AG04449 (cell line): ENCODE measurements around the gene LPCAT3.

ENCODE experiments used
- CTCF ChIA-PET: fragments of 350-600 bp; formaldehyde crosslinking; extraction: SDS; loops from one replicate; lab custom pipeline; 2021; ENCODE audit warnings: antibody characterized with exemption; lab: Yijun Ruan, JAX
- POLR2A ChIA-PET: fragments of 400-600, 350-600 bp; formaldehyde crosslinking; extraction: SDS; loops from one replicate; lab custom pipeline; 2020; ENCODE audit warnings: antibody characterized with exemption, inconsistent platforms; lab: Yijun Ruan, JAX
- DNase-seq: peaks from one replicate; pipeline ENCODE4 v3.0.0-alpha.2; 2010; ENCODE audit warnings: low read depth, low spot score
- H3K4me3 ChIP-seq: 2 replicates; pipeline ENCODE4 v1.5.1; 2011; ENCODE audit warnings: low read depth, mild to moderate bottlenecking, control low read depth, low read length
- TF ChIP-seq, protein P1 (sequence below): IDR thresholded peaks from one replicate; pipeline ENCODE4 v1.5.1; 2011; ENCODE audit warnings: mild to moderate bottlenecking, moderate library complexity, low read length, control low read depth, inconsistent platforms; ENCODE audit not compliant: insufficient read depth; ENCODE audit errors: missing control alignments

Gene LPCAT3, protein sequence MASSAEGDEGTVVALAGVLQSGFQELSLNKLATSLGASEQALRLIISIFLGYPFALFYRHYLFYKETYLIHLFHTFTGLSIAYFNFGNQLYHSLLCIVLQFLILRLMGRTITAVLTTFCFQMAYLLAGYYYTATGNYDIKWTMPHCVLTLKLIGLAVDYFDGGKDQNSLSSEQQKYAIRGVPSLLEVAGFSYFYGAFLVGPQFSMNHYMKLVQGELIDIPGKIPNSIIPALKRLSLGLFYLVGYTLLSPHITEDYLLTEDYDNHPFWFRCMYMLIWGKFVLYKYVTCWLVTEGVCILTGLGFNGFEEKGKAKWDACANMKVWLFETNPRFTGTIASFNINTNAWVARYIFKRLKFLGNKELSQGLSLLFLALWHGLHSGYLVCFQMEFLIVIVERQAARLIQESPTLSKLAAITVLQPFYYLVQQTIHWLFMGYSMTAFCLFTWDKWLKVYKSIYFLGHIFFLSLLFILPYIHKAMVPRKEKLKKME

DNA sequence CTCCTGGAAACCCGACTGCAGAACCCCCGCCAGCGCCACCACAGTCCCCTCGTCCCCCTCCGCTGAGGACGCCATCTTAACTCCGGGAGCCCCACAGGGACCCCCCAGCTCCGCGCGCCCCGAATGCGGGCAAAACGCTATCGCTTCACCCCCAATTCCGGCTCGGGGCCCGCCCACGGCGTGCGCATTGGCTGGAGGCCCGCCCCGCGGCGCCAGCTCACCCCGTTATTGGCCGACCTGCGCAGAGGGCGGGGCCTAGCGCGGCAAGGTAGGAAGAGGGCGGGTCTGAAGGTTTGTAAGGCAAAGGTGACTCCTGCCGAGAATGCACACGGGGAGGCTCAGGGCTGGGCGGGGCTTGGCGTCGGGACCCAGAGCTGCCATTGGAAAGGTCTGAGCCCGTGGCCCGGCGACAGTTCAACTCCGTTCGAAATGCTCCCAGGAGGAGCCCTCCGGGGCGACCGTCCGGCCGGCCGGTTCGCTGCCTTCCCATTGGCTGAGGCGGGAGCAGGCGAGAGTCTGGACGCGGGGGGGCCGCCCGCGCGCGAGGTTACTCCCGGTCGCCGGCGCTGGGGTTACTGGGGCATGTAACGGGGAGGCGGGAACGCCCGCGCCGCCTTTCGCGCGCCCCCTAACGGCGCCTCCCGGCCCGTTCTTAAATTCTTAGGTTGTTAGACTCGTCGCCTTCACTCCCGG is at the start of gene LPCAT3:
Gene LPCAT3, minus strand, starts transcription at position 127 of the 693 bp plus-strand sequence. Its CDS starts 52 bp downstream, at position 75.
- peak within 1 kb of the TSS; percentile 89 for H3K4me3 ChIP-seq
- TF ChIP-seq, protein P1, sequence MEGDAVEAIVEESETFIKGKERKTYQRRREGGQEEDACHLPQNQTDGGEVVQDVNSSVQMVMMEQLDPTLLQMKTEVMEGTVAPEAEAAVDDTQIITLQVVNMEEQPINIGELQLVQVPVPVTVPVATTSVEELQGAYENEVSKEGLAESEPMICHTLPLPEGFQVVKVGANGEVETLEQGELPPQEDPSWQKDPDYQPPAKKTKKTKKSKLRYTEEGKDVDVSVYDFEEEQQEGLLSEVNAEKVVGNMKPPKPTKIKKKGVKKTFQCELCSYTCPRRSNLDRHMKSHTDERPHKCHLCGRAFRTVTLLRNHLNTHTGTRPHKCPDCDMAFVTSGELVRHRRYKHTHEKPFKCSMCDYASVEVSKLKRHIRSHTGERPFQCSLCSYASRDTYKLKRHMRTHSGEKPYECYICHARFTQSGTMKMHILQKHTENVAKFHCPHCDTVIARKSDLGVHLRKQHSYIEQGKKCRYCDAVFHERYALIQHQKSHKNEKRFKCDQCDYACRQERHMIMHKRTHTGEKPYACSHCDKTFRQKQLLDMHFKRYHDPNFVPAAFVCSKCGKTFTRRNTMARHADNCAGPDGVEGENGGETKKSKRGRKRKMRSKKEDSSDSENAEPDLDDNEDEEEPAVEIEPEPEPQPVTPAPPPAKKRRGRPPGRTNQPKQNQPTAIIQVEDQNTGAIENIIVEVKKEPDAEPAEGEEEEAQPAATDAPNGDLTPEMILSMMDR = peak; percentile 90
- POLR2A ChIA-PET = interaction anchor here (0.9 to 1.0 kb wide), 3 partner anchors 10 to 95 kb away, joined by 3 to 4 read pairs (median 3); partner anchors contain the start of genes C12orf57 and RNU7-1
- CTCF ChIA-PET = interaction anchor here (0.7 to 5.6 kb wide), 26 partner anchors 9 to 148 kb away, joined by 3 to 27 read pairs (median 4); partner anchors contain the start of genes C12orf57, C1R, C1RL and C1S
- DNase-seq = peak; percentile 50

DNA sequence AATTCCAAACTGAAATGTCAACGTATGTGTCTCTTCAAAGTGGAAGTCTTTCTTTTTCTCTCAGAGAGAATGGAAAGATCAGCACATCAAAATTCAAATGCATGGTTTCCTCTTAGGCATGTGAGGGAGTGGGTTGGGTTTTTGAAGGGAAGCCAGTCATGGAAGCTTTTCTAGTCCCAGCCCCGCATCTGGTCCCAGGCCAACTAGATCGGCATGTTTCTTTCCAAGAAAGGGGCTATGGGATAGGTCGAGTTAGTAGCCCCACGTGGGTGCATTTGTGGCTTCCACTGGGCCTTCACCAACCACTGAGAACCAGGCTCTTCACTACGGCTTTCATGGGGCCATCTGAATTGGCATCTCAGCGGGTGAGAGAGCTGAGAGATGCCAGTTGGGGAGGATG is 48.8 kb upstream of the LPCAT3 start:
- TF ChIP-seq, protein P1 = no peak
- POLR2A ChIA-PET = interaction anchor here (0.6 kb wide), 1 partner anchor 127 kb away, joined by 3 read pairs; no protein-coding TSS in a partner anchor
- CTCF ChIA-PET = interaction anchor here (0.9 to 13.4 kb wide), 4 partner anchors 10 to 78 kb away, joined by 3 to 127 read pairs (median 7); partner anchors contain the start of gene C1R
- H3K4me3 ChIP-seq = no peak overlapping the region
- no peak for DNase-seq

DNA sequence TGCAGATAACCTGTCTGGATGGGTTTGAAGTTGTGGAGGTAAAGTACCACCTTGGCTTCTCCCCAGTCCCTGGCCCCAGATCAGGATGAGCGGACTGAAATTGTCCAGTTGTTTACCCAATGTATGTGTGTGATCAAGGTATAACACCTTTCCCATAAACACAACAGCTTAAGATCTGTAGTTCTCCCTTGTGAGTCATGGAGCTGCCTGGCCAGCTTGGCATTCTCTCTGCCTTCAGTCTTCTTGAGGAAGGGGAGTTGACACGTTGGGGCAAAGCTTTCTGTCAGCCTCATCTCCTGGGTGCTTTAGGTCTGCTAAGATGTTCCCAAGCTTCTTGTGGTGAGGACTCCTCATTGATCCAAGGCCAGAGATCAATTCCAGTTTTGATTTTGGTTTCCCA is 48.3 kb upstream of the LPCAT3 start:
- ChIA-PET CTCF (interaction anchor here (0.9 to 13.4 kb wide), 4 partner anchors 11 to 78 kb away, joined by 3 to 127 read pairs (median 7); partner anchors contain the start of gene C1R), POLR2A (interaction anchor here (0.6 kb wide), 1 partner anchor 127 kb away, joined by 3 read pairs; no protein-coding TSS in a partner anchor)
- no peak overlapping the region for H3K4me3 ChIP-seq
- DNase-seq = no peak
- TF ChIP-seq, protein P1 = no peak

DNA sequence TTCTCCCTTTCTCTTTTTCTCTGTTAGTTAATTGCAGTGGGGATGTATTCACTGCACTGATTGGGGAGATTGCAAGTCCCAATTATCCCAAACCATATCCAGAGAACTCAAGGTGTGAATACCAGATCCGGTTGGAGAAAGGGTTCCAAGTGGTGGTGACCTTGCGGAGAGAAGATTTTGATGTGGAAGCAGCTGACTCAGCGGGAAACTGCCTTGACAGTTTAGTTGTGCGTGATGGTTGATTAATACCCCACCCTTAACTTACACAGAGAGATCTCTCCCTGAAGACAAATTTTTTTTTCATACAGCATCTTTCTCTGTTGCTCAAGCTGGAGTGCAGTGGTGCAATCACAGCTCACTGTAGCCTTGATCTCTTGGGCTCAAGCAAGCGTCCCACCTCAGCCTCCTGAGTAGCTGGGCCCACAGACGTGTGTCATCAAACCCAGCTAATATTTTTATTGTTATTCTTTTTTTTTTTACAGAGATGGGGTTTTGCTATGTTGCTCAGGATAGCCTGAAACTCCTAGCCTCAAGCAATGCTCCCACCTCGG is 46.9 kb upstream of the LPCAT3 start:
- POLR2A ChIA-PET = no interaction called here
- TF ChIP-seq, protein P1 = no peak
- no peak for DNase-seq
- no peak overlapping the region for H3K4me3 ChIP-seq
- CTCF ChIA-PET = interaction anchor here (1.0 to 13.4 kb wide), 4 partner anchors 23 to 45 kb away, joined by 3 to 217 read pairs (median 103); partner anchors contain the start of genes C1R and C1RL

DNA sequence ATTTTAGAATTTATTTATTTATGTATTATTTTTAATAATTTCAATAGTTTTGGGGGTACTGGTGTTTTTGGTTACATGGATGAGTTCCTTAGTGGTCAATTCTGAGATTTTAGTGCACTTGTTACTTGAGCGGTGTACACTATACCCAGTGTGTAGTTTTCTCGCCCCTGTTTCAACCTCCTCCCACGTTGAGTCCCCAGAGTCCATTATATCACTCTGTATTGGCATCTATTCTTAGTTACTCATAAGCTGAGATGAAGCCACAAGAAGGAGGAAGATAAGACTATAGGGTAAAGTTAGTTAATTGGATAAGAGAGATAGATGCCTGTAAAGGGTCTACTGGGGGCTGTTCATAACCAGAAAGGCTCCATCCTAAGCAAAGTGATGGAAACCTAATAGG is 46.2 kb upstream of the LPCAT3 start:
- no peak overlapping the region for H3K4me3 ChIP-seq
- TF ChIP-seq, protein P1 = no peak
- DNase-seq = no peak
- ChIA-PET POLR2A (no interaction called here), CTCF (interaction anchor here (0.9 to 13.4 kb wide), 5 partner anchors 15 to 80 kb away, joined by 4 to 217 read pairs (median 79); partner anchors contain the start of genes C1R and C1RL)
